Small intestine (tissue), 7 donors: ENCODE results near the gene KLHL15. TPM values are rescaled to one million over a fixed set of nuclear protein-coding genes. Genes with fewer than 3 reads are reported as not detected.
A peak's percentile ranks its signal among the peaks of the same experiment; 100 is the strongest.

Source experiments
- DNase-seq, 2 donors: peaks; one replicate each; pipeline versions ENCODE4 v3.0.0 to v3.0.0-alpha.2; 2013
- FAIRE-seq: peaks from 2 replicates; lab custom pipeline; 2012; peaks lifted over from hg19 to GRCh38; lab: Jason Lieb, UNC
- H3K27ac ChIP-seq, 3 donors: one replicate each; pipeline ENCODE4 v1.5.1; 2013; ENCODE audit warnings: low read length in 2 of 3, mild to moderate bottlenecking in 2 of 3, control low read depth in 1 of 3, inconsistent platforms in 1 of 3, low read depth in 1 of 3, moderate library complexity in 1 of 3
- H3K27me3 ChIP-seq, 3 donors: one replicate each; pipeline ENCODE4 v1.6.1; 2013; ENCODE audit warnings: low read length in 3 of 3, inconsistent platforms in 1 of 3; ENCODE audit not compliant: control insufficient read depth in 3 of 3, insufficient read depth in 3 of 3
- H3K36me3 ChIP-seq, 3 donors: one replicate each; pipeline ENCODE4 v1.6.1; 2013; ENCODE audit warnings: low read length in 3 of 3, inconsistent platforms in 1 of 3, low read depth in 1 of 3, mild to moderate bottlenecking in 1 of 3, moderate library complexity in 1 of 3; ENCODE audit not compliant: control insufficient read depth in 3 of 3, insufficient read depth in 2 of 3
- H3K4me1 ChIP-seq, 3 donors: one replicate each; pipeline ENCODE4 v1.6.1; 2013; ENCODE audit warnings: low read length in 2 of 3, inconsistent platforms in 1 of 3, low read depth in 1 of 3, mild to moderate bottlenecking in 1 of 3, moderate library complexity in 1 of 3; ENCODE audit not compliant: control insufficient read depth in 3 of 3, insufficient read depth in 2 of 3
- H3K4me3 ChIP-seq, 3 donors: one replicate each; pipeline ENCODE4 v1.5.1; 2013; ENCODE audit warnings: low read length in 3 of 3, control low read depth in 1 of 3, inconsistent platforms in 1 of 3, low read depth in 1 of 3, mild to moderate bottlenecking in 1 of 3, moderate library complexity in 1 of 3
- H3K9me3 ChIP-seq, 2 donors: one replicate each; pipeline ENCODE4 v1.6.1; 2013; ENCODE audit warnings: low read depth in 1 of 2, low read length in 1 of 2; ENCODE audit not compliant: control insufficient read depth in 2 of 2, insufficient read depth in 1 of 2
- WGBS, 3 donors: extraction: QIAGEN DNeasy Blood & Tissue Kit; methylation state at CpG; one replicate each; pipeline ENCODE4 v1.1.7; 2013; 5-methylcytosine and 5-hydroxymethylcytosine counted together
- polyA plus RNA-seq, 4 donors: library from polyadenylated mRNA; stranded (reverse) in 3 of 4; unstranded in 1 of 4; fragments of 200-250 nt in 3 of 4; fragments of 120-200 nt in 1 of 4; gene quantifications; one replicate each; pipeline versions ENCODE4 v1.2.1 to v1.2.3, GENCODE V29; 2013
- donor health status: healthy with polysubstance abuse.
- donor health status: control.
- donor health status: control.
- donor health status: Bipolar disorder and iron deficiency.
- donor health status: healthy.

KLHL15 gene
- polyA plus RNA-seq, 4 donors, result 0.81 to 14.2 (median 1.9) TPM

DNA sequence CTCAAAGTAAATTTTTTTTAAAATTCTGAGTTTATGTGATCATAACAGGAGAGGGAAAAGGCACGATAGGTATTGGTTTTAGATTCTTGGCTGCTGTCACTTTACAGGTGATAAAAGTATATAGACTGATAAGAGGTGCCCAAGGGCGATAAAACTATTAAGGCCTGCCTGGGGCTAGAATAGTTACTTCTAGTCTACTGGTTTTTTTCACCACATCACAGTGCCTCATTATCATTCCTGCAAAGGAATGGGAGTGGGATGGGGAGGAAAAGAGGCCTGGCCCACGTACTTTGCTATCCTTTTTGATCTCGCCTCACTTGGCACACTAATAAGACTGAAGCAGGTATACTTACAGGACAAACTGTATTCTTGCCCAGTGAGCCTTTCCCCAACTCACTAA is 72.6 kb downstream of the KLHL15 start:
- FAIRE-seq, result no peak
- 24 to 47% (median 29%) methylated on average over 4 of the region's 4 CpGs for WGBS, 3 donors

DNA sequence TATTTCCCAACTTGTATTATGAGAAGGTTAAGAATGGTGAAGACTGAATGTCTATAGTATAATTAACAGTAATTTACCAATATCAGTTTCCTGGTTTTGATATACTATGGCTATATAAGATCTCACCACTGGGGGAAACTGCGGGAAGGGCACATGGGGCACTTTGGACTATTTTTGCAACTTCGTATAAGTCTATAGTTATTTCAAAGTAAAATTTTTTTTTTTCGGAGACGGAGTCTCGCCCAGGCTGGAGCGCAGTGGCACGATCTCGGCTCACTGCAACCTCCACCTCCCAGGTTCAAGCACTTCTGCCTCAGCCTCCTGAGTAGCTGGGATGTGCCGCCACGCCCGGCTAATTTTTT is 73.1 kb downstream of the KLHL15 start:
- no peak overlapping the region for H3K4me3 ChIP-seq
- no peaks in the 10 kb centered on the region for H3K4me1 ChIP-seq
- no peaks in the 10 kb centered on the region for H3K27me3 ChIP-seq
- 42 to 79% (median 72%) methylated on average over 11 of the region's 11 CpGs for WGBS, 3 donors
- H3K36me3 ChIP-seq, result no peaks in the 10 kb centered on the region
- H3K9me3 ChIP-seq, result no peaks in the 10 kb centered on the region
- H3K27ac ChIP-seq, result no peak overlapping the region
- DNase-seq (no peak), FAIRE-seq (no peak)

More for the DNA sequence above, 72.6 kb downstream of the KLHL15 start:
- Histone ChIP-seq H3K27ac (no peak overlapping the region), H3K4me3 (no peak overlapping the region), H3K4me1 (no peaks in the 10 kb centered on the region), H3K9me3 (no peaks in the 10 kb centered on the region), H3K27me3 (no peaks in the 10 kb centered on the region), H3K36me3 (no peaks in the 10 kb centered on the region)
- DNase-seq, result peak; percentile 9 to 17

DNA sequence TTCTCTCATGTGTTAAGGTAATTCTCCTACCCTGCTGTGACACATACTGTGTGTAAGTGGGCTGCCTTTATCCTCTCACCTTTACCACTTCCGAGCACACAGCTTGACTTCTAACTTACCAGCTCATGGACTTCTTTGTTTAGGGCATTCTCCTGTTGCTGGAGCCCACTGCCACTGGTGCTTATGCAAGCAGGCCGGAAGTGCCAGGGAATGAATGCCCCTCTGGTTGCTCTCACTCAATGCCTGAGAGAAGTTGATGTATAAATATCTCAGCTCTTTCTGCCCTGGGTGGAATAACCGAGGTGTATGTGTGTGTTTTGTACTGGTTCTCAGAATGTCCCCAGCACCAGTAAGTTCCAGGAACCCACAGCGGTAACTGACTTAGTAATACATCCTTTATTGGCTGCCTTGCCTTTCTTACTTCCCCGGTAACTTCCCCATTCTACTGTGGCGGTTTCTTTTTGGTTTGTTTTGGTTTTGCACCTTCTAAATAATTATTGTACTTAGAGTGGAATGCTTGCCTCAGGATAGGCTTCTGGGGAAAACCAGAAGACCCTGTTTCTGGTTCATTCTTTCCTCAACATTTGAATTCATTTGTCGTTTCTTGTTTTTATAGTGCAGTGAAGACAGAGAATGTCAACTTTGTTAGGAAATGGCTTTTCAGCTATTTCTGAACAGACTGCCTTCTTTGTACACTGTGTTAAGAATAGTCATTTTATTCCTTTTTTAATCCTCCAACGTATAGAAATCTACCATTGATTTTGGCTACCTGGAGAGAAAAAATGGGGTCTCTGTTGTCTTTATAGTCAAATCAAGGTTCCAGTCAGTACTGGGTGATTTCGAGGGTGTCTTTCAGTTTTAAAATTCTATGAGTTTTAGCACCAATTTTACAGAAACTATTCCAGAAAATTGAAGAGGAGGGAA is 73.7 kb downstream of the KLHL15 start:
- Histone ChIP-seq H3K4me1 (no peaks in the 10 kb centered on the region), H3K36me3 (no peaks in the 10 kb centered on the region), H3K27ac (peak overlapping the region in 1 of 3 donors; percentile 79), H3K4me3 (no peak overlapping the region), H3K9me3 (no peaks in the 10 kb centered on the region), H3K27me3 (no peaks in the 10 kb centered on the region)
- DNase-seq (peak in 1 of 2 donors; percentile 31), FAIRE-seq (no peak)
- 47 to 64% (median 53%) methylated on average over 9 of the region's 9 CpGs for WGBS, 3 donors

DNA sequence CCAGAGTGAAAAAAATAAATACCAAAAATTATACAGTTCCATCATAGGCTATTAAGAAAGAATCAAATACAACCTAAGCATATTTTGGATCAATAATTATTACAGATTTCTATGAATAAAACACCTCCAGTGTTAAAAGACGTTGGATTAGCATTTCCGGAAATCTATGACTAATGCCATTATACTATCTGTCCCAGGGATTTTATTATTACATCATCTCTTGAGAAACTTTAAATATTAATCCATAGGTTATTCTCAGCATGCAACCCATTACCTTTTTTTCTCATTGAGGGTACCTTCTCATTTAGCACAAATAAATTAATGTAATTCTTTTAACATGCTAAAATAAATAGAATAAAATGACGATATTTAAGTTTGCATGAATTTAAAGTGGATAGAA is 74.6 kb downstream of the KLHL15 start:
- 44 to 69% (median 59%) methylated on average over 3 of the region's 3 CpGs for WGBS, 3 donors
- Histone ChIP-seq H3K27ac (no peak overlapping the region), H3K36me3 (no peaks in the 10 kb centered on the region), H3K4me3 (no peak overlapping the region), H3K9me3 (no peaks in the 10 kb centered on the region), H3K4me1 (no peaks in the 10 kb centered on the region), H3K27me3 (no peaks in the 10 kb centered on the region)
- DNase-seq, result no peak
- no peak for FAIRE-seq

DNA sequence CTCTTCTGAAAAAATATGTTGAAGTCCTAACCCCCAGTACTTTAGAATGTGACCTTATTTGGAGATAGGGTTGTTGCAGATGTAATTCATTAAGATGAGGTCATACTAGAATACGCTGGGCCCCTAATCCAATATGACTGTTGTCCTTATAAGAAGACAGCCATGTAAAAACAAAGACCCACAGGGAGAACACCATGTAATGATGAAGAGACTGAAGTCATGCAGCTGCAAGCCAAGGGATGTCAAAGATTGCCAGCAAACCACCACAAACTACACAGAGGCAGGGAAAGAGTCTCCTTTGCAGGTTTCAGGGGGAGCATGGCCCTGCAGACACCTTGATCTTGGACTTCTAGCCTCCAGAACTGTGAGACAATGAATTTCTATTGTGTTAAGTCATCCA is 81.8 kb downstream of the KLHL15 start:
- Histone ChIP-seq H3K27ac (no peak overlapping the region), H3K4me1 (no peaks in the 10 kb centered on the region), H3K4me3 (no peak overlapping the region), H3K9me3 (no peaks in the 10 kb centered on the region), H3K27me3 (no peaks in the 10 kb centered on the region), H3K36me3 (no peaks in the 10 kb centered on the region)
- DNase-seq (no peak), FAIRE-seq (no peak)
- WGBS, 3 donors, result 77 to 88% (median 85%) methylated on average over 1 of the region's 1 CpG

DNA sequence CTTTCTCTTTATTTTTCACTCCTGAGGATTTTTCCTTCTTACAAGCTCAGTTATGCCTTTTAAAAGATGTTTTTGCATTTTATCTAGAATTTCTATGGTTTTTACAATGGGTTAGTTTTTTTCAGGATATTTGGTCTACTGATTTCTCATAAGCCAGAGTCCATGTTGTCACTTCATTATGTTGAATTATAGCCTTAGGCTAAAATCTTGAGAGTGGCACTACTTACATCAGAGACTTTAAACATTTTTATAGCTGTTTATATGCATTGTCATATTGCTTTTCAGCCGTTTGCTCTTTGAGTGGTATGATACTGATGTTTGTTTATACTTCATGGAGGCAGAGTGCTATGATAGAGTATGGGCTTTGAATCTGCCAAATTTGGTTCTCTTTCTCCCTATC is 82.8 kb downstream of the KLHL15 start:
- H3K4me3 ChIP-seq, result no peak overlapping the region
- H3K36me3 ChIP-seq, result no peaks in the 10 kb centered on the region
- WGBS, 3 donors, result 21 to 47% (median 28%) methylated on average over 1 of the region's 1 CpG
- no peaks in the 10 kb centered on the region for H3K27me3 ChIP-seq
- DNase-seq (no peak), FAIRE-seq (no peak)
- no peak overlapping the region for H3K27ac ChIP-seq
- no peaks in the 10 kb centered on the region for H3K4me1 ChIP-seq
- H3K9me3 ChIP-seq, result no peaks in the 10 kb centered on the region

DNA sequence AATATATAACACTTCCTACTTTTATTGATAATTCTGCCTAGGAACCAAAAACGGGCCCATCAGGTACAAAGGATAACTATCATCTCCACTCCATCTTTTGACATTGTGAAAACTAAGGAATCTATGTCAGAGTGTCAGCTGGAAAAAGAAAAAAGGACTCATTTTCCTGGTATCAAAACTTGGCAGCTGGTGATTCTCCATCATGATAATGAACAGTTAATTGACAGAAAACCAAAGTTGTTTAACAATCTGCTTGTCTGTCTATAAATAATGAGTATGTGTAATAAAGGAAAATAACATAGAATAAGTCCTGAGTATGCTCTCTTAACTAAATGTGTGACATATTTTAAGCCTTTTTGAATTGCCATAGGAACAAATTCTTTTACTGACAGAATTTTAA is 87.8 kb downstream of the KLHL15 start:
- no peak for FAIRE-seq
- Histone ChIP-seq H3K9me3 (no peaks in the 10 kb centered on the region), H3K4me3 (no peak overlapping the region), H3K4me1 (no peaks in the 10 kb centered on the region), H3K27me3 (no peaks in the 10 kb centered on the region), H3K36me3 (no peaks in the 10 kb centered on the region), H3K27ac (no peak overlapping the region)
- WGBS, 3 donors, result 43 to 83% (median 57%) methylated on average over 1 of the region's 1 CpG
- DNase-seq, result no peak

DNA sequence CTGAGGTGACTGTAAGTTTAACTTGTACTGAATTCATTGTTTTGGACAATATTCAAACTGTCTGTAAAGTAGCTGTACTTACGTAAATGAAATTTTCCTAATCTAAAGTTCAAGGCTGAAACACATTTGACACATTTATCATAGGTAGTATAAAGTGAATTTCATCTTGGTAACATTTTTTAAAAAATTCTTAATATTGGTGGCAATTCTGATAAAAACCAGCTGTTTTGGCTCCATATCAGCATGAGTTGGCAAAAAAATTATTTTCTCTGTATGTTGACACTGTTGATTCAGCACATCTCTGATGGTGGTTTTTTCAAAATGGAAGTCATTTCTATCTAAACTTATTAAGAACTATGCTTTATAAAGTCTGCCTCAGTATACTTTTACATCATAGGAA is 88.3 kb downstream of the KLHL15 start:
- Histone ChIP-seq H3K4me1 (no peaks in the 10 kb centered on the region), H3K4me3 (no peak overlapping the region), H3K27me3 (no peaks in the 10 kb centered on the region), H3K27ac (no peak overlapping the region), H3K36me3 (no peaks in the 10 kb centered on the region), H3K9me3 (no peaks in the 10 kb centered on the region)
- no peak for FAIRE-seq
- no peak for DNase-seq
- 60 to 87% (median 83%) methylated on average over 1 of the region's 1 CpG for WGBS, 3 donors
